Smooth muscle cell (in vitro differentiated cells): Measurements from ENCODE around the gene METTL2B. TPM values are rescaled to one million over a fixed set of nuclear protein-coding genes. Genes with fewer than 3 reads are reported as not detected.
"Not testable (repeated sequence)": the region's sequence is repeated elsewhere in the genome, so short reads cannot be mapped to it uniquely, and the experiment has no call there.

Source experiments
- DNase-seq: peaks from one replicate; lab custom pipeline; 2025; ENCODE audit not compliant: unreplicated experiment; lab: John Stamatoyannopoulos, UW
- H2AFZ ChIP-seq: fragments of 200-600 bp; sonication (generic); 2 replicates; pipeline ENCODE4 v1.6.0; 2016; ENCODE audit warnings: antibody characterized with exemption, low read depth, mild to moderate bottlenecking
- H3F3A ChIP-seq: fragments of 200-600 bp; sonication (generic); 2 replicates; pipeline ENCODE4 v1.6.0; 2017; ENCODE audit warnings: antibody characterized with exemption, low read depth
- H3K27ac ChIP-seq: fragments of 200-600 bp; sonication (generic); 2 replicates; pipeline ENCODE4 v1.5.1; 2016; ENCODE audit warnings: low read depth, mild to moderate bottlenecking
- H3K27me3 ChIP-seq: fragments of 200-600 bp; sonication (generic); 2 replicates; pipeline ENCODE4 v1.6.1; 2016; ENCODE audit warnings: low read depth, mild to moderate bottlenecking
- H3K36me3 ChIP-seq: fragments of 200-600 bp; sonication (generic); 2 replicates; pipeline ENCODE4 v1.5.1; 2016; ENCODE audit warnings: low read depth
- H3K4me1 ChIP-seq: fragments of 200-600 bp; sonication (generic); 2 replicates; pipeline ENCODE4 v1.5.1; 2016; ENCODE audit warnings: low read depth
- H3K4me2 ChIP-seq: fragments of 200-600 bp; sonication (generic); 2 replicates; pipeline ENCODE4 v1.6.0; 2016; ENCODE audit warnings: mild to moderate bottlenecking
- H3K4me3 ChIP-seq: fragments of 200-600 bp; sonication (generic); 2 replicates; pipeline ENCODE4 v1.5.1; 2016; ENCODE audit warnings: mild to moderate bottlenecking
- H3K79me2 ChIP-seq: fragments of 200-600 bp; sonication (generic); 2 replicates; pipeline ENCODE4 v1.6.0; 2016; ENCODE audit warnings: low read depth, mild to moderate bottlenecking
- H3K9ac ChIP-seq: fragments of 200-600 bp; sonication (generic); 2 replicates; pipeline ENCODE4 v1.6.0; 2016; ENCODE audit warnings: low read depth
- H3K9me3 ChIP-seq: fragments of 200-600 bp; sonication (generic); replicated peaks from 2 replicates; pipeline ENCODE4 v1.5.1; 2016; ENCODE audit warnings: low read depth
- H4K20me1 ChIP-seq: fragments of 200-600 bp; sonication (generic); 2 replicates; pipeline ENCODE4 v1.6.0; 2016; ENCODE audit warnings: low read depth
- WGBS: methylation state at CpG from one replicate; pipeline ENCODE4 v1.1.7; 2016; ENCODE audit warnings: low lambda C conversion rate; 5-methylcytosine and 5-hydroxymethylcytosine counted together
- polyA plus RNA-seq: library from polyadenylated mRNA; unstranded; fragments of >200 nt; fragmentation: Nextera tagmentation; extraction: Ambion mirVana; gene quantifications from 2 replicates; pipeline ENCODE4 v1.2.1, GENCODE V29; 2016
- total RNA-seq: library from RNA; depleted of rRNA; stranded (reverse); fragments of >200 nt; gene quantifications from 2 replicates; pipeline ENCODE4 v1.2.3, GENCODE V29; 2014

Gene METTL2B
- total and polyA plus RNA-seq, 2 experiments from 2014 or later = 11.9 to 25.7 TPM

DNA sequence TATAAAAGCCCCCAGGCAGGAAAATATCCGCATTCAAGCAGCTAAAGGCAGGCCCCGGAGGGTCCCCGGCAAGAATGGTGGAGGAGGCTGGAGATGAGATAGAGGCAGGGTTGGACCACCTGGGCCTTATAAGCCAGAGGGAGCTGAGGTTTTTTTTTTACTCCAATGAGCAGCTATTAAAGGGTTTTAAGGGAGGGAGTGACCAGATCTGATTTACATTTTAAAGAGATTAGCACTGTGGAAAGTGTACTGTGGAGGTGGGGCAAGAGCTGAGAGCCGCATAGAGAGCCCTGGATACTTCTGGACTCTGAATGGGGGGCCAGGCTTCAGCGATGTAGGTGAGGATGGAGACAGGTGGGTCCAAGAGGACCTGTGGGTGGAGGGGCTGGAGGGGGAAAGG lies 40.5 kb downstream of the METTL2B start:
- DNase-seq, H3K36me3 ChIP-seq, H4K20me1 ChIP-seq, H3K4me1 ChIP-seq, H3K79me2 ChIP-seq, H3K9me3 ChIP-seq, H3K27ac ChIP-seq, H2AFZ ChIP-seq, H3K4me2 ChIP-seq, H3K9ac ChIP-seq, H3K4me3 ChIP-seq, H3K27me3 ChIP-seq, H3F3A ChIP-seq: not testable (repeated sequence)
- 83% methylated on average over 5 of the region's 5 CpGs for WGBS

DNA sequence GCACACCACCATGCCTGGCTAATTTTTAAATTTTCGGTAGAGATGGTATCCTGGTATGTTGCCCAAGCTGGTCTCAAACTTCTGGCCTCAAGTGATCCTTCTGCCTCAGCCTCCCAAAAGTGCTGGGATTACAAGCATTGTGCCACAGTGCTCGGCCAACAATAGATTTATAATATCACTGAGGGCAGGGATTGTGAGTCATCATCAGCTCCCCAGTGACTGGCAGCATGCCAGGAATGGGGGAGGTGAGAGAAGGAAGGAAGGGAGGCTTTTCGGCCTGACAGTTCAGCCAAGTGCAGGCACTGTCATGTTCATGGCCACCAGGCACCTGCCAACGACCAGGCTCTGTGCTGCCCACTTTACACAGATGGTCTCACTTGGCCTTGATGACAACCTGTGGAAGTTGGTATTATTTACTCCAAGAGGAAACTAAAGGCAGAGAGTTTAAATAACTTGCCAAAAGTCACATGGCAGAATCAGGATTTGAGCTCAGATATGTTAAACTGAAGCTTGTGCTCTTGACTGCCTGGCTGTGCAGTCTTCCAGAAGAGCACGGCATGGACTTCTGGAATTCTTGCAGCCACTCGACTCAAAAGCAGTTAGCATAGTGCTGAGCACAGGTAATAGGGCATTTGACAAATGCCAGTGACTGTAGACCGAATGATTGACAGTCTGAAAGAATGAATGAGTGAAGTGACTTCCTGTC lies 46.8 kb downstream of the METTL2B start:
- H3K27me3 ChIP-seq, H3K4me1 ChIP-seq, H3K79me2 ChIP-seq, DNase-seq, H3K9me3 ChIP-seq, H3F3A ChIP-seq, H2AFZ ChIP-seq, H3K36me3 ChIP-seq, H3K4me2 ChIP-seq, H3K9ac ChIP-seq, H3K4me3 ChIP-seq, H4K20me1 ChIP-seq, H3K27ac ChIP-seq: not testable (repeated sequence)
- 59% methylated on average over 7 of the region's 7 CpGs for WGBS

DNA sequence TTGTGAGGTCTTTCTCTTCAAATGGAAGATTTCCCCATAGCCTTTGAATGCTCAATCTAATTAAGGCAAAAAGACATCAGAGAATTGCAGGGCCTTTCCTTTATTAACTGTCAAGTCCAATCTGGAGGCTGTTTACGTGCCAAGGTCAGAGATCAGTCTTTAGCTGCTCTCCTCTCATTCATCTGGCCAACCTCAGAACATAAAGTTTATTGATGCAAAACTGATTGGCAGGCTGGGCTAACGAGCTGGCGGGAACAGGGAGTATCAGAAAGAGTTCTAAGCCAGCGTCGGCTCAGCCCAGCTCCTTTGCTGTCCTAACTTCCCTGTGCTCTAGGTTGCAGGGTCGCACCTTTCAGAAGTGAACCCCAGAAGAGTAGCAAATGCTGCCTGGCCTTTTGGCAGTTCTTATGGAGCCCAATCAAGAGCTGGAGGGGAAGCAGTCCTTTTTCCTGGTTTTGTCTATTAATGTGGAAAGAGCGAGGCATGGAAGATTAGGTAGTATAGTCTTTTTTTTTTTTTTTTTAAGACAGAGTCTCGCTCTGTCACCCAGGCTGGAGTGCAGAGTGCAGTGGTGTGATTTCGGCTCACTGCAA lies 47.5 kb downstream of the METTL2B start:
- not testable (repeated sequence) for H3K4me2 ChIP-seq, H3K27me3 ChIP-seq, H2AFZ ChIP-seq, H3K79me2 ChIP-seq, H3K4me3 ChIP-seq, DNase-seq, H4K20me1 ChIP-seq, H3K9ac ChIP-seq, H3K9me3 ChIP-seq, H3K36me3 ChIP-seq, H3F3A ChIP-seq, H3K27ac ChIP-seq, H3K4me1 ChIP-seq
- WGBS = 84% methylated on average over 9 of the region's 9 CpGs

DNA sequence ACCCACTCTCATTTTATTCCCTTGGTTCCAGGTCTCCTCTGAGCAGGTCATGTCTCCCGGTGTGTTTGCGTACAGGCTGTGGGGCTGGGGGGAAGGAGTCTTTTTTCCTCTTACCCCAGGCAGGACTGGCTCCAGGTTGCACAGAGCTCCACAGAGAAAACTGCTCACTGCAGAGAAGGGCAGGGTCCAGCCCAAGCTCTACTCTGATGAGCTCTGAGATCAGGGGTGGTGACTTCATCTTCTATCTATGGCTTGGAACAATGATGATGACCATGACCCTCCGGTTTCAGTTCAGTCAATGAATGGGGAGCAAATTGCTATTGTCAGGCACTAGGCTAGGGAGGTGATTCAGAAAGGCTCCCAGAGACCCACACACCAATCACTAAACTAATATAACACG lies 49.0 kb downstream of the METTL2B start:
- not testable (repeated sequence) for H4K20me1 ChIP-seq, H3K36me3 ChIP-seq, H3K4me3 ChIP-seq, H3K4me2 ChIP-seq, DNase-seq, H3K4me1 ChIP-seq, H3K9me3 ChIP-seq, H3K27me3 ChIP-seq, H3K79me2 ChIP-seq, H3F3A ChIP-seq, H3K9ac ChIP-seq, H3K27ac ChIP-seq, H2AFZ ChIP-seq
- 93% methylated on average over 4 of the region's 4 CpGs for WGBS

DNA sequence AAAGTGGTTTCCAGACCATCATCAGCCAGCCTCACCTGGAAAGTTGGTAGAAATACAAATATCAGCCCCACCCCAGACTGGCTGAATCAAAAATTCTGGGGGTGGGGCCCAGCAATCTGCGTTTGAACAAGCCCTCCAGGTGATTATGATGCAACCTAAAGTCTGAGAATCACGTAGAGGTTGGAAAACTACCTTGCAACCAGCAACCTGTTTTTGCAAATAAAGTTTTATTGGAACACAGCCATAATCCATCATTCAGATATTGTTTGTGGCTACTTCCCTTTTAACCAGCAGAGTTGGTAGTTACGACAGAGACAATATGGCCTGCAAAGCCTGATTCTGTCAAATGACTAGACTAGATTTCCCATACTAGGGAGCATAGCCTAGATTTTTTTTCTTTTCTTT lies 49.5 kb downstream of the METTL2B start:
- H3F3A ChIP-seq, H3K9ac ChIP-seq, H3K27ac ChIP-seq, H3K27me3 ChIP-seq, H3K79me2 ChIP-seq, H3K4me2 ChIP-seq, H3K36me3 ChIP-seq, H4K20me1 ChIP-seq, DNase-seq, H3K4me1 ChIP-seq, H2AFZ ChIP-seq, H3K9me3 ChIP-seq, H3K4me3 ChIP-seq: not testable (repeated sequence)
- 73% methylated on average over 3 of the region's 3 CpGs for WGBS

DNA sequence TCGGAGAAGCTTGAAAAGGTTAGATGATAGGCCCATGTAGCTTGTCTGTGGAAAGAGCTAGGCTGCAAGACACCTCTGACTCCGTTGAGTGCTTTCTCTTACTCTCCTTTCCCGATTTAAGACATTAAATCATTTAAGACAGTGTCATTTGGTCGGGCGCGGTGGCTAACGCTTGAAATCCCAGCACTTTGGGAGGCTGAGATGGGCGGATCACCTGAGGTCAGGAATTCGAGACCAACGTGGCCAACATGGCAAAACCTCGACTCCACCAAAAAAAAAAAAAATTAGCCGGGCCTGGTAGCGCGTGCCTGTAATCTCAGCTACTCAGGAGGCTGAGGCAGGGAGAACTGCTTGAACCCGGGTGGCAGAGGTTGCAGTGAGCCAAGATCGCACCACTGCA lies 52.6 kb downstream of the METTL2B start:
- H3K9me3 ChIP-seq, H3K4me1 ChIP-seq, H3K27me3 ChIP-seq, H3K36me3 ChIP-seq, H3K27ac ChIP-seq, H2AFZ ChIP-seq, H3K9ac ChIP-seq, DNase-seq, H3K4me3 ChIP-seq, H3F3A ChIP-seq, H3K4me2 ChIP-seq: not testable (repeated sequence)
- Histone ChIP-seq H3K79me2 (peaks cover 22% of the 10 kb centered on the region), H4K20me1 (peaks cover 10% of the 10 kb centered on the region)
- 97% methylated on average over 16 of the region's 16 CpGs for WGBS

DNA sequence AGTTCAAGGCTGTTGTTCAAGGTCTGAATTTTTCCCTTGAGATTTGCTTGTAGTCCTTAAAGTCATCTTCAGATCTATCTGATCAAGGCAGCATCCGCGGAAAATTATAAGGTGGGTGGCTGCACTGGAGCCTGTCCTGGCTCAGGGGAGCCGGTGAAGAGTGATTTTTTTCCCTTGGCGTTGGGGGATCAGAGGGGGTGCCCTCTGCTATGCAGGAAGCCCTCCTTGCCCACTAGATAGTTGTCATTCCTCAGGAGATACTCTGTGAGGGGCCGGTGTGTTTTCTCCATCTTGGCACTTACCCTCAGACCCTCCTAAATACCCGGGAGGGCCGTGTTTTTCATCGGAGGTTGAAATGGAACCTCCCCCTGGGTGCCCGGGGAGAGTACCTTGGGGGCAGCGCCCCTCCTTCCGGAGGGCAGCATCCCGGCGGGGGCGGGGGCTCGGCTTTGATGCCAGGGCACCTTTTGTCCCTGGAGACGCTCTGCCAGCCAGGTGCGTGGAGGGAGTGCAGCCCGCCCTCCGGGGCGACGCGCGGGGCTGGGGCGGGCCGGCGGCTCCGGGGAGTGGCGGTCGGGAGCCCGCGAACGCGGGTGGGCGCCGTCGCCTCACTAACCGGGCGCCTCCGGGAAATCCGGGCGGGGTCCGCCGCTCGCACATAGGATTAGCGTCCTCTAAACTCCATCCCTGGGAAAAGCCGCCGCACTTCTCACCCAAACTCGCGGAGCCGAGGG lies 53.7 kb downstream of the METTL2B start:
- WGBS = 7% methylated on average over 18 of the region's 50 CpGs
- Histone ChIP-seq H3K4me2 (peak overlapping the region; percentile 89), H3K27ac (peak overlapping the region; percentile 93), H4K20me1 (peaks cover 19% of the 10 kb centered on the region), H3K4me3 (peak overlapping the region; percentile 95), H3K9ac (peak overlapping the region; percentile 100), H3K79me2 (peaks cover 33% of the 10 kb centered on the region), H2AFZ (peak overlapping the region; percentile 63)
- not testable (repeated sequence) for H3K9me3 ChIP-seq, H3F3A ChIP-seq, H3K36me3 ChIP-seq, H3K4me1 ChIP-seq, H3K27me3 ChIP-seq, DNase-seq
